HepG2 (cell line): ENCODE data around the gene NINJ2. TPM values are rescaled to one million over a fixed set of nuclear protein-coding genes. Genes with fewer than 3 reads are reported as not detected.

Experiments used
- ATAC-seq: fragments of 200-7000 bp; cut with Tn5 transposase; 3 replicates; pipeline ENCODE4 v1.9.1; 2020; ENCODE audit warnings: mild to moderate bottlenecking, moderate library complexity
- BruUV-seq: library from RNA; stranded (reverse); fragments of 400-500 nt; replicated peaks from 2 replicates; lab custom pipeline; 2021; lab: Mats Ljungman, UMichigan
- CTCF ChIA-PET: fragments of 300-600 bp; formaldehyde crosslinking; extraction: SDS; loops from one replicate; lab custom pipeline; 2021; ENCODE audit warnings: low total read pairs, inconsistent platforms, low intra/inter-chr PET ratio; lab: Yijun Ruan, JAX
- POLR2A ChIA-PET: fragments of 350-600 bp; sonication (Branson Sonifier 250); formaldehyde crosslinking; loops from one replicate; lab custom pipeline; 2020; ENCODE audit warnings: antibody characterized with exemption, inconsistent platforms; lab: Yijun Ruan, JAX
- DNase-seq: peaks from one replicate; pipeline ENCODE4 v3.0.0-alpha.2; 2015; ENCODE audit warnings: low spot score
- FAIRE-seq: peaks from 3 replicates; lab custom pipeline; 2011; peaks lifted over from hg19 to GRCh38; lab: Jason Lieb, UNC
- H2AFZ ChIP-seq: one replicate; pipeline ENCODE4 v1.6.1; 2011; ENCODE audit warnings: low read length, inconsistent platforms
- H3K27ac ChIP-seq: fragments of 300-600 bp; 3 replicates; pipeline ENCODE4 v1.8.0; 2011; ENCODE audit warnings: mixed run types, mild to moderate bottlenecking, mixed read lengths, low read length, inconsistent platforms; ENCODE audit not compliant: insufficient read depth; ENCODE audit errors: extremely low read length
- H3K27me3 ChIP-seq, 2 experiments: fragments of 200-600 bp in 1 of 2; 2 replicates in 1 of 2; 3 replicates in 1 of 2; pipeline versions ENCODE4 v1.6.0 to v1.8.0; 2011; ENCODE audit warnings: low read length in 2 of 2, mild to moderate bottlenecking in 2 of 2, moderate library complexity in 2 of 2, inconsistent platforms in 1 of 2; ENCODE audit not compliant: insufficient read depth in 2 of 2, control insufficient read depth in 1 of 2
- H3K36me3 ChIP-seq, 2 experiments: fragments of 200-600 bp in 1 of 2; replicated peaks in 1 of 2; 2 replicates in 1 of 2; 3 replicates in 1 of 2; pipeline versions ENCODE4 v1.5.1 to v1.8.0; 2011; ENCODE audit warnings: low read length in 2 of 2, inconsistent platforms in 1 of 2; ENCODE audit not compliant: insufficient read depth in 2 of 2, control insufficient read depth in 1 of 2
- H3K4me1 ChIP-seq: 2 replicates; pipeline ENCODE4 v1.5.1; 2012; ENCODE audit warnings: low read length, inconsistent platforms; ENCODE audit not compliant: insufficient read depth
- H3K4me2 ChIP-seq: 2 replicates; pipeline ENCODE4 v1.6.0; 2011; ENCODE audit warnings: low read depth, low read length, inconsistent platforms
- H3K4me3 ChIP-seq, 3 experiments: fragments of 200-600 bp in 1 of 3; sonication (generic), shearing (Covaris generic) in 1 of 3; replicated peaks in 1 of 3; 2 replicates each; pipeline ENCODE4 v1.5.1; 2011 to 2016; ENCODE audit warnings: low read length in 3 of 3, inconsistent platforms in 2 of 3, low read depth in 2 of 3, mild to moderate bottlenecking in 2 of 3, control low read depth in 1 of 3, mixed read lengths in 1 of 3; ENCODE audit not compliant: insufficient read depth in 1 of 3
- H3K79me2 ChIP-seq: one replicate; pipeline ENCODE4 v1.6.1; 2011; ENCODE audit warnings: low read length, inconsistent platforms; ENCODE audit not compliant: insufficient read depth
- H3K9ac ChIP-seq: 2 replicates; pipeline ENCODE4 v1.6.0; 2011; ENCODE audit warnings: mild to moderate bottlenecking, low read depth, low read length, inconsistent platforms; ENCODE audit not compliant: insufficient read depth
- H3K9me3 ChIP-seq: 2 replicates; pipeline ENCODE4 v1.5.1; 2012; ENCODE audit warnings: mild to moderate bottlenecking, low read length
- H4K20me1 ChIP-seq: 2 replicates; pipeline ENCODE4 v1.6.0; 2011; ENCODE audit warnings: inconsistent platforms, mild to moderate bottlenecking, low read length, moderate library complexity; ENCODE audit not compliant: insufficient read depth
- HNRNPUL1 ChIP-seq: fragments of 200-400 bp; formaldehyde crosslinking; IDR thresholded peaks from 2 replicates; pipeline ENCODE4 v1.6.1; 2017; ENCODE audit warnings: low read depth, mild to moderate bottlenecking, low read length, moderate library complexity
- MBNL3 ChIP-seq: fragments of 250-450 bp; sonication (Bioruptor Pico); conservative IDR thresholded peaks from 2 replicates; pipeline ENCODE4 v1.8.0; 2022; ENCODE audit warnings: mild to moderate bottlenecking, inconsistent platforms
- MYC ChIP-seq: sonication (generic); formaldehyde crosslinking; IDR thresholded peaks from 2 replicates; pipeline ENCODE4 v1.9.0; 2021; ENCODE audit warnings: missing genetic modification reagents, borderline replicate concordance
- NFE2L1 ChIP-seq: sonication (generic); formaldehyde crosslinking; IDR thresholded peaks from 2 replicates; pipeline ENCODE4 v1.4.0; 2020; ENCODE audit warnings: missing genetic modification reagents, mild to moderate bottlenecking, borderline replicate concordance
- PAWR ChIP-seq: sonication (generic); formaldehyde crosslinking; IDR thresholded peaks from 2 replicates; pipeline ENCODE4 v1.4.0; 2020; ENCODE audit warnings: missing genetic modification reagents, mild to moderate bottlenecking, borderline replicate concordance
- ZBED4 ChIP-seq: sonication (generic); formaldehyde crosslinking; IDR thresholded peaks from 2 replicates; pipeline ENCODE4 v1.4.0; 2020; ENCODE audit warnings: missing genetic modification reagents, borderline replicate concordance
- ZBTB44 ChIP-seq: sonication (generic); formaldehyde crosslinking; IDR thresholded peaks from 2 replicates; pipeline ENCODE4 v1.4.0; 2020; ENCODE audit warnings: missing genetic modification reagents
- WGBS: methylation state at CpG from one replicate; pipeline ENCODE4 v1.1.6; 2017; ENCODE audit warnings: low lambda C conversion rate; 5-methylcytosine and 5-hydroxymethylcytosine counted together
- in situ Hi-C: cut with HindIII; loops from 2 replicates; pipeline ENCODE4 v1.10.0; 2017; ENCODE audit warnings: low pct_unique_long_range_greater_than_20kb; ENCODE audit not compliant: extremely low pct_ligation_motif_present
- intact Hi-C: fragments of 100-400 bp; cut with micrococcal nuclease; formaldehyde crosslinking; loops from one replicate; pipeline ENCODE4 v1.10.0; 2022; ENCODE audit not compliant: unreplicated experiment
- polyA plus RNA-seq, 8 experiments: library from polyadenylated mRNA; depleted of rRNA in 3 of 8; stranded (reverse) in 7 of 8; unstranded in 1 of 8; fragments of >200 nt; fragmentation: Illumina TruSeq in 4 of 8; extraction: Trizol in 4 of 8; gene quantifications; 2 replicates each; pipeline versions ENCODE4 v1.2.1 to v1.2.3, GENCODE V29; 2011 to 2016; ENCODE audit warnings: low read depth in 4 of 8, missing spikeins in 1 of 8, mixed read lengths in 1 of 8; ENCODE audit not compliant: insufficient read depth in 1 of 8
- total RNA-seq, 5 experiments: library from RNA; depleted of rRNA; stranded (reverse); fragments of >200 nt; fragmentation: Illumina TruSeq; extraction: Trizol; gene quantifications; 2 replicates each; pipeline ENCODE4 v1.2.3, GENCODE V29; 2016; ENCODE audit warnings: low read depth in 1 of 5
- TF ChIP-seq, protein P1 (sequence below): sonication (generic); formaldehyde crosslinking; IDR thresholded peaks from 2 replicates; pipeline ENCODE4 v1.8.1; 2023; ENCODE audit warnings: mild to moderate bottlenecking, missing genetic modification reagents, borderline replicate concordance
- TF ChIP-seq, protein P2 (sequence below): sonication (generic); formaldehyde crosslinking; IDR thresholded peaks from 2 replicates; pipeline ENCODE4 v1.5.1; 2020; ENCODE audit warnings: missing genetic modification reagents, mild to moderate bottlenecking, borderline replicate concordance

NINJ2 gene
- total and polyA plus RNA-seq, 2 of the 13 experiments (the other 11 are each of a cell fraction or from before 2014, with no cell fraction given) = 0.62 to 3.8 TPM

GRCh38 chr12:544941-545635 lies 118.2 kb downstream of the NINJ2 start:
- H3K27me3 ChIP-seq = no peaks in the 10 kb centered on the region
- no peak for ATAC-seq
- no peak for FAIRE-seq
- no peak overlapping the region for H3K4me3 ChIP-seq
- ChIA-PET POLR2A (no interaction called here), CTCF (interaction anchor here (1.0 to 4.6 kb wide), 2 partner anchors 91 to 98 kb away, joined by 3 to 227 read pairs; partner anchors contain the start of gene B4GALNT3)
- H3K79me2 ChIP-seq = no peaks in the 10 kb centered on the region
- no peaks in the 10 kb centered on the region for H3K4me1 ChIP-seq
- no peak overlapping the region for H3K27ac ChIP-seq
- in situ Hi-C loops = loop anchor here (5.0 kb wide), 1 partner anchor 88 kb away; the partner anchor contains the start of gene B4GALNT3
- H2AFZ ChIP-seq = no peak overlapping the region
- DNase-seq = no peak
- no peak for TF ChIP-seq ZBTB44 (CRISPR knock-in tag)
- TF ChIP-seq, protein P1, sequence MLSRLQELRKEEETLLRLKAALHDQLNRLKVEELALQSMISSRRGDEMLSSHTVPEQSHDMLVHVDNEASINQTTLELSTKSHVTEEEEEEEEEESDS (CRISPR knock-in tag) = no peak
- no peak for TF ChIP-seq MBNL3 (CRISPR knock-in tag)
- TF ChIP-seq, protein P2, sequence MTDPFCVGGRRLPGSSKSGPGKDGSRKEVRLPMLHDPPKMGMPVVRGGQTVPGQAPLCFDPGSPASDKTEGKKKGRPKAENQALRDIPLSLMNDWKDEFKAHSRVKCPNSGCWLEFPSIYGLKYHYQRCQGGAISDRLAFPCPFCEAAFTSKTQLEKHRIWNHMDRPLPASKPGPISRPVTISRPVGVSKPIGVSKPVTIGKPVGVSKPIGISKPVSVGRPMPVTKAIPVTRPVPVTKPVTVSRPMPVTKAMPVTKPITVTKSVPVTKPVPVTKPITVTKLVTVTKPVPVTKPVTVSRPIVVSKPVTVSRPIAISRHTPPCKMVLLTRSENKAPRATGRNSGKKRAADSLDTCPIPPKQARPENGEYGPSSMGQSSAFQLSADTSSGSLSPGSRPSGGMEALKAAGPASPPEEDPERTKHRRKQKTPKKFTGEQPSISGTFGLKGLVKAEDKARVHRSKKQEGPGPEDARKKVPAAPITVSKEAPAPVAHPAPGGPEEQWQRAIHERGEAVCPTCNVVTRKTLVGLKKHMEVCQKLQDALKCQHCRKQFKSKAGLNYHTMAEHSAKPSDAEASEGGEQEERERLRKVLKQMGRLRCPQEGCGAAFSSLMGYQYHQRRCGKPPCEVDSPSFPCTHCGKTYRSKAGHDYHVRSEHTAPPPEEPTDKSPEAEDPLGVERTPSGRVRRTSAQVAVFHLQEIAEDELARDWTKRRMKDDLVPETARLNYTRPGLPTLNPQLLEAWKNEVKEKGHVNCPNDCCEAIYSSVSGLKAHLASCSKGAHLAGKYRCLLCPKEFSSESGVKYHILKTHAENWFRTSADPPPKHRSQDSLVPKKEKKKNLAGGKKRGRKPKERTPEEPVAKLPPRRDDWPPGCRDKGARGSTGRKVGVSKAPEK (CRISPR knock-in tag) = no peak
- TF ChIP-seq MYC = no peak
- TF ChIP-seq ZBED4 = no peak
- TF ChIP-seq PAWR (CRISPR knock-in tag) = no peak
- TF ChIP-seq HNRNPUL1 = no peak
- no peak for TF ChIP-seq NFE2L1 (CRISPR knock-in tag)
- no peak overlapping the region for H3K9ac ChIP-seq
- 76% methylated on average over 9 of the region's 9 CpGs for WGBS
- H3K36me3 ChIP-seq = no peaks in the 10 kb centered on the region
- intact Hi-C loops = loop anchor here (5.0 kb wide), 1 partner anchor 93 kb away; no protein-coding TSS in a partner anchor
- no peak overlapping the region for H3K4me2 ChIP-seq
- H3K9me3 ChIP-seq = no peaks in the 10 kb centered on the region
- H4K20me1 ChIP-seq = no peaks in the 10 kb centered on the region
- BruUV-seq = no TSS peak
